PFSK-1 (cell line): ENCODE measurements around the gene MATN4.

ENCODE experiments used
- FOXP2 ChIP-seq: optimal IDR thresholded peaks from 2 replicates; pipeline ENCODE3; 2011; ENCODE audit warnings: borderline replicate concordance, control low read depth, inconsistent platforms; ENCODE audit not compliant: insufficient read depth; ENCODE audit errors: extremely low read length, extremely low read depth
- POLR2AphosphoS5 ChIP-seq: IDR thresholded peaks from 2 replicates; pipeline ENCODE4 v1.6.1; 2012; ENCODE audit warnings: low read depth, mild to moderate bottlenecking, control low read depth, low read length, moderate library complexity
- SIN3A ChIP-seq: IDR thresholded peaks from 2 replicates; pipeline ENCODE4 v1.6.1; 2012; ENCODE audit warnings: mild to moderate bottlenecking, low read length, moderate library complexity, borderline replicate concordance; ENCODE audit not compliant: insufficient read depth
- TAF1 ChIP-seq: IDR thresholded peaks from 2 replicates; pipeline ENCODE4 v1.6.1; 2012; ENCODE audit warnings: low read length, control low read depth, borderline replicate concordance; ENCODE audit not compliant: insufficient read depth
- TF ChIP-seq, protein P1 (sequence below), 2 experiments: IDR thresholded peaks; 2 replicates each; pipeline versions ENCODE4 v1.6.1 to v1.8.0; 2011 to 2012; ENCODE audit warnings: low read depth in 2 of 2, low read length in 2 of 2, control low read depth in 1 of 2, inconsistent platforms in 1 of 2, mild to moderate bottlenecking in 1 of 2, moderate library complexity in 1 of 2; ENCODE audit not compliant: insufficient read depth in 1 of 2

Gene MATN4

DNA sequence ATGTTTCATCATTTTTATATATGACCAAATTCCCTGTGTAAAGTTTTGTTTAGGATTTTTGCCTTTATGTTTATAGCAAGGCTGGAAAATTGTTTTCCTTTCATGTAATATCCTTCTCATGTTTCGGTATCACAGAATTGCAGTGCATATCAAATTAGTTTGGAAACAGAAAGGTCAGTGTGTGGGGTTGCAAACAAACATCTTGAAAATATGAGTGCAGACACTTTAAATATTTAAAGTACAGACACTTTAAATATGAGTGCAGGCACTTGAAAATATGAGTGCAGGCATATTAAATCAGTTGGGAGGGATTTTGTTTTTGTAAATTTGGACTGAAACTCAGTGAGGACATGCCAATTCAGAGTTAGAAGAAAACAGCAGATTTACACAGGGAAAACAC lies 60.2 kb downstream of the MATN4 start:
- TF ChIP-seq POLR2AphosphoS5 = no peak
- no peak for TF ChIP-seq TAF1
- TF ChIP-seq SIN3A = no peak
- TF ChIP-seq, protein P1, sequence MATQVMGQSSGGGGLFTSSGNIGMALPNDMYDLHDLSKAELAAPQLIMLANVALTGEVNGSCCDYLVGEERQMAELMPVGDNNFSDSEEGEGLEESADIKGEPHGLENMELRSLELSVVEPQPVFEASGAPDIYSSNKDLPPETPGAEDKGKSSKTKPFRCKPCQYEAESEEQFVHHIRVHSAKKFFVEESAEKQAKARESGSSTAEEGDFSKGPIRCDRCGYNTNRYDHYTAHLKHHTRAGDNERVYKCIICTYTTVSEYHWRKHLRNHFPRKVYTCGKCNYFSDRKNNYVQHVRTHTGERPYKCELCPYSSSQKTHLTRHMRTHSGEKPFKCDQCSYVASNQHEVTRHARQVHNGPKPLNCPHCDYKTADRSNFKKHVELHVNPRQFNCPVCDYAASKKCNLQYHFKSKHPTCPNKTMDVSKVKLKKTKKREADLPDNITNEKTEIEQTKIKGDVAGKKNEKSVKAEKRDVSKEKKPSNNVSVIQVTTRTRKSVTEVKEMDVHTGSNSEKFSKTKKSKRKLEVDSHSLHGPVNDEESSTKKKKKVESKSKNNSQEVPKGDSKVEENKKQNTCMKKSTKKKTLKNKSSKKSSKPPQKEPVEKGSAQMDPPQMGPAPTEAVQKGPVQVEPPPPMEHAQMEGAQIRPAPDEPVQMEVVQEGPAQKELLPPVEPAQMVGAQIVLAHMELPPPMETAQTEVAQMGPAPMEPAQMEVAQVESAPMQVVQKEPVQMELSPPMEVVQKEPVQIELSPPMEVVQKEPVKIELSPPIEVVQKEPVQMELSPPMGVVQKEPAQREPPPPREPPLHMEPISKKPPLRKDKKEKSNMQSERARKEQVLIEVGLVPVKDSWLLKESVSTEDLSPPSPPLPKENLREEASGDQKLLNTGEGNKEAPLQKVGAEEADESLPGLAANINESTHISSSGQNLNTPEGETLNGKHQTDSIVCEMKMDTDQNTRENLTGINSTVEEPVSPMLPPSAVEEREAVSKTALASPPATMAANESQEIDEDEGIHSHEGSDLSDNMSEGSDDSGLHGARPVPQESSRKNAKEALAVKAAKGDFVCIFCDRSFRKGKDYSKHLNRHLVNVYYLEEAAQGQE (IDR thresholded peaks at IDR 0.05; ENCODE audit: insufficient read depth in 1 of 2, low read depth in 2 of 2, low read length in 2 of 2) = no peak
- TF ChIP-seq FOXP2 = no peak

DNA sequence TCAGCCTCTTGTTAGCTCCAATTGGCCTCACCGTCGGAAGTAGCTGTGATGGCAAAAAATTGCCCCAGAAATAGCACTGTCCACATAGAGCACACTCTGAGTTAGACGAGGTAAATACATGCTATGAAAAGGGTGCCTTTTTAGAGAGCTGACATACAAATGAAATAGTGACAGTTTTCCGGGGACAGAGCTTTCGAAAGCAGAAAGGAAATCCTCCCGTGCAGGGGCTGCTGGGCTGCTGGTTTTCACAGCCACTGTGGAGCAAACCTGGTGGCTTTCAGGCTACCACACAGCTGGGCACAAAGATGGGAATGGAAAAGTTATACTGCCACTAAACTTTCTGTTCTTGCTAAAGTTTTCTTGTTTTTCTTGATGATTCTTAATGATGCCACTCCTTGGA lies 62.0 kb downstream of the MATN4 start:
- TF ChIP-seq TAF1 (no peak), FOXP2 (no peak), POLR2AphosphoS5 (no peak), SIN3A (no peak)
- TF ChIP-seq, protein P1 (IDR thresholded peaks at IDR 0.05; ENCODE audit: insufficient read depth in 1 of 2, low read depth in 2 of 2, low read length in 2 of 2) = no peak
